Adrenal gland (tissue), 5 donors: ENCODE data around the gene METTL24.

Experiments
- POLR2A ChIP-seq, 2 donors: fragments of 450-650 bp; IDR thresholded peaks; one replicate each; pipeline ENCODE4 v1.6.1; 2017; ENCODE audit warnings: antibody characterized with exemption in 2 of 2, mild to moderate bottlenecking in 2 of 2, moderate library complexity in 1 of 2
- TF ChIP-seq, protein P1 (sequence below), 6 experiments: fragments of 450-650 bp in 4 of 6; fragments of 200-600 bp in 2 of 6; sonication (generic) in 1 of 6; IDR thresholded peaks; 1 replicate in 5 of 6; 2 replicates in 1 of 6; pipeline versions ENCODE4 v1.5.1 to v1.8.0; 2016 to 2021; ENCODE audit warnings: antibody characterized with exemption in 6 of 6, mild to moderate bottlenecking in 2 of 6, moderate library complexity in 1 of 6
- donor health status: DM: no; HTN: no; CAD: no.

- TF ChIP-seq POLR2A (IDR thresholded peaks at IDR 0.05) = no peak
- TF ChIP-seq, protein P1, sequence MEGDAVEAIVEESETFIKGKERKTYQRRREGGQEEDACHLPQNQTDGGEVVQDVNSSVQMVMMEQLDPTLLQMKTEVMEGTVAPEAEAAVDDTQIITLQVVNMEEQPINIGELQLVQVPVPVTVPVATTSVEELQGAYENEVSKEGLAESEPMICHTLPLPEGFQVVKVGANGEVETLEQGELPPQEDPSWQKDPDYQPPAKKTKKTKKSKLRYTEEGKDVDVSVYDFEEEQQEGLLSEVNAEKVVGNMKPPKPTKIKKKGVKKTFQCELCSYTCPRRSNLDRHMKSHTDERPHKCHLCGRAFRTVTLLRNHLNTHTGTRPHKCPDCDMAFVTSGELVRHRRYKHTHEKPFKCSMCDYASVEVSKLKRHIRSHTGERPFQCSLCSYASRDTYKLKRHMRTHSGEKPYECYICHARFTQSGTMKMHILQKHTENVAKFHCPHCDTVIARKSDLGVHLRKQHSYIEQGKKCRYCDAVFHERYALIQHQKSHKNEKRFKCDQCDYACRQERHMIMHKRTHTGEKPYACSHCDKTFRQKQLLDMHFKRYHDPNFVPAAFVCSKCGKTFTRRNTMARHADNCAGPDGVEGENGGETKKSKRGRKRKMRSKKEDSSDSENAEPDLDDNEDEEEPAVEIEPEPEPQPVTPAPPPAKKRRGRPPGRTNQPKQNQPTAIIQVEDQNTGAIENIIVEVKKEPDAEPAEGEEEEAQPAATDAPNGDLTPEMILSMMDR (IDR thresholded peaks at IDR 0.05) = no peak
Observed at GRCh38 chr6:110400208-110400607, 42.1 kb upstream of the METTL24 start.
